Stimulated activated naive CD8-positive, alpha-beta T cell treated with anti-CD3 and anti-CD28 coated beads, Interleukin-15, amount 100 ng/mL, for 72 hours (primary cell): Measurements from ENCODE around the gene SYT15.
"Not testable (repeated sequence)": the region's sequence is repeated elsewhere in the genome, so short reads cannot be mapped to it uniquely, and the experiment has no call there.

ENCODE experiments used
- ATAC-seq: fragments of 150-1000 bp; cut with Tn5 transposase; 2 replicates; pipeline ENCODE4 v1.10.0; 2021; ENCODE audit warnings: mild to moderate bottlenecking, moderate library complexity
- DNase-seq, 2 donors: peaks; one replicate each; pipeline ENCODE4 v3.0.0; 2021 to 2022
- H3K27ac Mint-ChIP-seq, 2 donors: one replicate each; pipeline ENCODE4 v1.8.0; 2022; ENCODE audit warnings: mild to moderate bottlenecking in 2 of 2, mixed read lengths in 2 of 2, moderate library complexity in 2 of 2
- H3K27me3 Mint-ChIP-seq: one replicate; pipeline ENCODE4 v1.8.0; 2022; ENCODE audit warnings: mixed read lengths
- H3K4me1 Mint-ChIP-seq: one replicate; pipeline ENCODE4 v1.8.0; 2022; ENCODE audit warnings: mild to moderate bottlenecking, mixed read lengths
- H3K4me3 Mint-ChIP-seq, 2 donors: one replicate each; pipeline ENCODE4 v1.8.0; 2022; ENCODE audit warnings: mild to moderate bottlenecking in 2 of 2, mixed read lengths in 2 of 2, moderate library complexity in 1 of 2
- H3K9me3 Mint-ChIP-seq, 2 donors: one replicate each; pipeline ENCODE4 v1.8.0; 2022; ENCODE audit warnings: mixed read lengths in 2 of 2

Gene SYT15

DNA sequence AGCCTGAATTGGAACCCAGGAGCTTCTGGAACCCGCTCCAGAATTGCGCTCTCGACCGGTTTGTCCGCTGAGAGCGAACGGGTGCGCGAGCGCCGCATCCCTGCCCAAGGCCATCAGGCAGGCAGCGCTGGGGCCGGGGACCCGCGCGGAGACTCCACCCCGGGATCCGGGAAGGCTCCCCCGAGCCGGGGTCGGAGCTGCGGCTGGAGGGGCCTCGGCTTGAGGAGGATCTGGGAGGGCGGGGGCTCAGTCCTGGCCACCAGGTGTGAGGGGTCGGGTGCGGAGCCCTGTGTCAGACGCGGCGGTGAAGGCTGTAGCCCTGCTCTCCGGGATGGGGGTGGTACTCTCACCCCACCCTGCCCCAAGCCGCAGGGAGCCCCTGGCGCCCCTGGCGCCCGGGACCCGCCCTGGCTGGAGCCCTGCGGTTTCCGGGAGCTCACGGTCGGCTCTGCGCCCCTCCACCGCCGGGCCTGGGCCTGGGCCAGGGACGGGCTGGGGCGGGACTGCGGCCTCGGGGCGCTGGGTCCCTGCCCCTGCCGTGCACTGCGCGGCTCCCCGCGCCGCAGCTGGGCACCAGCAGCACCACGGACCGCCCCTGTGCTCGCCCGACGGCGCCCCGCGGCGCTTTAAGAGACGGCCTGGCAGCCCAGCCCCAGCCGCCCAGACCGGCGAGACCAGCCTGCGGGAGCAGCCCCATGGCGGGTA, at the start of gene SYT15:
Gene SYT15 (plus strand): TSS at position 655 of the 705 bp plus-strand sequence. CDS start 41 bp downstream, at position 696.
- H3K4me1 Mint-ChIP-seq, H3K27me3 Mint-ChIP-seq, H3K4me3 Mint-ChIP-seq, DNase-seq, H3K9me3 Mint-ChIP-seq, H3K27ac Mint-ChIP-seq: not testable (repeated sequence)
- peak; percentile 18 for ATAC-seq

DNA sequence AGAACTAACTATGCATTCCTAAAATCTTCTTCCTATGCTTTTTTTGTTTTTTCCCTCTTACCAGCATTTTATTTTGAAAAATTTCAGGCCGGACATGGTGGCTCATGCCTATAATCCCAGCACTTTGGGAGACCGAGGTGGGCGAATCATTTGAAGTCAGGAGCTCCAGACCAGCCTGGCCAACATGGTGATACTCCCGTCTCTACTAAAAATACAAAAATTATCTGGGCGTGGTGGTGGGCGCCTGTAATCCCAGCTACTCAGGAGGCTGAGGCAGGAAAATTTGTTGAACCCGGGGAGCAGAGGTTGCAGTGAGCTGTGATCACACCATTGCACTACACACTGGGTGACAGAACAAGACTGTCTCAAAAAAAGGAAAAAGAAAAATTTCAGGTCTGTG, 49.2 kb upstream of the SYT15 start:
- not testable (repeated sequence) for H3K4me1 Mint-ChIP-seq, ATAC-seq, H3K27ac Mint-ChIP-seq, DNase-seq, H3K27me3 Mint-ChIP-seq, H3K4me3 Mint-ChIP-seq, H3K9me3 Mint-ChIP-seq

DNA sequence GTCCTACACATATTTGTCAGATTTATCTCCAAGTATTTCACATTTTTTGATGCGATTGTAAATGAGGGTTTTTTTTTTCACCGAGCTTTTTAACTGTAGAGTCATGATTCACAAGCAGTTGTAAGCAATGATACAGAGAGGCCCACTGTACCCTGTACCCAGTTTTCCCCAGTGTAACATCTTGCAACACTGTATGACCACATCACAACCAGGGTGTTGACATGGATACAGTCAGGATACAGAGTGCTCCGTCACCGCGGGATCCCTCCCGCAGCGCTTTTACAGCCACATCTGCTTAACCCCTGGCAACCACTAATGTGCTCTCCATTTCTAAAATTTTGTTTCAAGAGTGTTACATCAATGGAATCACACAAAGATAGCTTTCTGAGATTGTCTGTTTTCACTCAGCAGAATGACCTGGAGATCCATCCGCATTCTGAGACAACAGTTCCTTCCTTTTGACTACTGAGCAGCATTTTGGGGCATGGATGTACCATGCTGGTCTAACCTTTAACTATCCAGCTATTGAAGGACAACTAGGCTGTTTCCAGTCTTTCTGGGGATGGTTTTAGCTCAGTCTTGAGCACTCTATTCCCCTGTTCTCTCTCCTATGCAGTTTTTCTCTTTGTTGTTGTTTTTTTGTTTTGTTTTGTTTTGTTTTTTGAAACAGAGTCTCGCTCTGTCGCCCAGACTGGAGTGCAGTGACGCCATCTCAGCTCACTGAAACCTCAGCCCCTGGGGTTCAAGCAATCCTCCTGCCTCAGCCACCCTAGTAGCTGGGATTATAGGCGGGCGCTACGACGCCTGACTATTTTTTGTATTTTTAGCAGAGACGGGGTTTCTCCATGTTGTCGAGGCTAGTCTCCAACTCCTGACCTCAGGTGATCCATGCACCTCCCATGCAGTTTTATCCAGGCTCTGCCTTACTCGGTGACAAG, 48.4 kb upstream of the SYT15 start:
- Mint-ChIP-seq H3K27ac (no peak overlapping the region), H3K4me1 (no peaks in the 10 kb centered on the region), H3K9me3 (no peaks in the 10 kb centered on the region), H3K27me3 (no peaks in the 10 kb centered on the region), H3K4me3 (no peak overlapping the region)
- DNase-seq, result no peak
- peak; percentile 13 for ATAC-seq

DNA sequence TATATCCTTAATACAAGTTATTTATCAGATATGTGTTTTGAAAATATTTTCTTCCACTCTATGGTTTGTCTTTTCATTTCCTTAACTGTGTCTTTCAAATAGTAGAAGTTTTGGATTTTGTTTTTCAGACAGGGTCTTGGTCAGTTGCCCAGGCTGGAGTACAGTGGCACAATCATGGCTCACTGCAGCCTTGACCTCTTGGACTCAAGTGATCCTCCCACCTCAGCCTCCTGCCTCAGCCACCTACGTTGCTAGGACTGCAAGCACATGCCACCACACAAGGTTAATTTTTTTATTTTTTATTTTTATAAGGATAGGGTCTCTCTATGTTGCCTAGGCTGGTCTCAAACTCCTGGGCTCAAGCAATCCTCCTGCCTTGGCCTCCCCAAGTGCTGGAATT, 46.7 kb upstream of the SYT15 start:
- not testable (repeated sequence) for ATAC-seq, H3K4me1 Mint-ChIP-seq, DNase-seq, H3K9me3 Mint-ChIP-seq, H3K27ac Mint-ChIP-seq, H3K4me3 Mint-ChIP-seq, H3K27me3 Mint-ChIP-seq

DNA sequence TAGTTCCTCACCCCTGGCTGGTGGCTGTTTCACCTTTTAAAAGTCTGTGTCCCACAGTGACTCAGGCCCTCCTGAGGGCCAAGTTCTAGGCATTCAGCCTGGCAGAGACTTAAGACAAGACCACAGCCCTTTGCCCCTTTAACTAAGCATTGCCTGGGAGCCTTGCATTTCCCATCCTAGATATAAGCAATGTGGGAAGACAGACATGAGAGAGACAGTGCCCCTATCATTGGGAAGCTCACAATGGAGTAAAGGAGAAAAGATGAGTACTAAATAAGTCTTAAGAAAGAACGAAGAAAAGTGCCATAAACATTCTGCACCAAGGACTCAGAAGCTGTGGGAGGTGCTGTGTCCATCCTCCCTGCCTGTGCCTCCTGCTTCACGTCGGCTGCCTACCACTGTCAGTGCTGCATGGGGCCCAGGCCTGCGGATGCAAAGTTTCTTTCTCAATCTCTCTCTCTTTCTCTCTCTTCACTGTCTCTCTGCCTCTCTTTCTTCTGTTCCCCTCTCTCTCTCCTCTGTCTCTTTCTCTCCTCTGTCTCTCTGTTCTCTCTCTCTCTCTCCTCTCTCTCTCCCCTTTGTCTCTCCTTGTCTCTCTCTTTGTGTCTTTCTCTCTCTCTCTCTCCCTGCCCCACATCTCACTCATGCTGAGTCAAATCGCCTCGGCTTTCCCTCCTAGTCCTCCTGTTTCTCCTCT, 44.0 kb upstream of the SYT15 start:
- H3K9me3 Mint-ChIP-seq, result no peaks in the 10 kb centered on the region
- DNase-seq (no peak), ATAC-seq (peak; percentile 36)
- H3K27me3 Mint-ChIP-seq, result peaks cover 33% of the 10 kb centered on the region
- no peak overlapping the region for H3K4me3 Mint-ChIP-seq
- no peak overlapping the region for H3K27ac Mint-ChIP-seq
- H3K4me1 Mint-ChIP-seq, result no peaks in the 10 kb centered on the region

DNA sequence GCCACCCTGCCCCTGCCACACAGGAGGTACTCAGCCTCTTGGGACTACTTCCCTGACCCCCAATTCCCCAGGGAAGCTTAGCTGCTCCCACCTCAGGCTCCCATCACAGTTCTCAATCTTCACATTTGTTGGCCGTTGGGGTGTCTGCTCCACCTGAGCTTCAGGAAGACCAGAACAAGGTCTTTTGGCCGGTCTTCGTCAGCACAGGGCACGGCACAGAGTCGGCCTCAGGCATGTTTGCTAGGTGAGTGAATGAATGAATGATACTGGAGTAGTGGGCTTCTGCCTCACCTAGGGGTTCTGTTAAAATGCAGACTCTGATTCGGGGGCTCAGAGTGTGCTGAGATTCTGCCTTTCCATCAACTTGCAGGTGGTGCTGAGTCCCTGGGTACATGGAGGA, 42.8 kb upstream of the SYT15 start:
- DNase-seq (no peak), ATAC-seq (no peak)
- peaks cover 9% of the 10 kb centered on the region for H3K4me1 Mint-ChIP-seq
- no peak overlapping the region for H3K4me3 Mint-ChIP-seq
- H3K9me3 Mint-ChIP-seq, result no peaks in the 10 kb centered on the region
- no peak overlapping the region for H3K27ac Mint-ChIP-seq
- peaks cover 45% of the 10 kb centered on the region for H3K27me3 Mint-ChIP-seq

- ATAC-seq (no peak), DNase-seq (no peak)
- H3K9me3 Mint-ChIP-seq, result no peaks in the 10 kb centered on the region
- H3K27ac Mint-ChIP-seq, result no peak overlapping the region
- H3K27me3 Mint-ChIP-seq, result peaks cover 50% of the 10 kb centered on the region
- peaks cover 9% of the 10 kb centered on the region for H3K4me1 Mint-ChIP-seq
- H3K4me3 Mint-ChIP-seq, result no peak overlapping the region
Observed at GRCh38 chr10:46536781-46537180, 42.1 kb upstream of the SYT15 start.

- Mint-ChIP-seq H3K4me3 (no peak overlapping the region), H3K27ac (no peak overlapping the region), H3K9me3 (no peaks in the 10 kb centered on the region), H3K27me3 (peaks cover 55% of the 10 kb centered on the region), H3K4me1 (peaks cover 9% of the 10 kb centered on the region)
- DNase-seq, result no peak
- no peak for ATAC-seq
Observed at GRCh38 chr10:46537309-46537708, 41.6 kb upstream of the SYT15 start.

- H3K27me3 Mint-ChIP-seq, result peaks cover 63% of the 10 kb centered on the region
- no peaks in the 10 kb centered on the region for H3K9me3 Mint-ChIP-seq
- DNase-seq (no peak), ATAC-seq (no peak)
- H3K4me1 Mint-ChIP-seq, result peaks cover 9% of the 10 kb centered on the region
- H3K4me3 Mint-ChIP-seq, result no peak overlapping the region
- H3K27ac Mint-ChIP-seq, result no peak overlapping the region
Observed at GRCh38 chr10:46538155-46538554, 40.8 kb upstream of the SYT15 start.

GRCh38 chr10:46538717-46539426, 40.1 kb upstream of the SYT15 start:
- ATAC-seq (no peak), DNase-seq (no peak)
- H3K9me3 Mint-ChIP-seq, result no peaks in the 10 kb centered on the region
- no peak overlapping the region for H3K27ac Mint-ChIP-seq
- H3K27me3 Mint-ChIP-seq, result peaks cover 69% of the 10 kb centered on the region
- peaks cover 9% of the 10 kb centered on the region for H3K4me1 Mint-ChIP-seq
- H3K4me3 Mint-ChIP-seq, result no peak overlapping the region

GRCh38 chr10:46539596-46540411, 39.1 kb upstream of the SYT15 start:
- no peak overlapping the region for H3K4me3 Mint-ChIP-seq
- H3K9me3 Mint-ChIP-seq, result no peaks in the 10 kb centered on the region
- peaks cover 9% of the 10 kb centered on the region for H3K4me1 Mint-ChIP-seq
- no peak for ATAC-seq
- DNase-seq, result no peak
- peaks cover 79% of the 10 kb centered on the region for H3K27me3 Mint-ChIP-seq
- no peak overlapping the region for H3K27ac Mint-ChIP-seq

DNA sequence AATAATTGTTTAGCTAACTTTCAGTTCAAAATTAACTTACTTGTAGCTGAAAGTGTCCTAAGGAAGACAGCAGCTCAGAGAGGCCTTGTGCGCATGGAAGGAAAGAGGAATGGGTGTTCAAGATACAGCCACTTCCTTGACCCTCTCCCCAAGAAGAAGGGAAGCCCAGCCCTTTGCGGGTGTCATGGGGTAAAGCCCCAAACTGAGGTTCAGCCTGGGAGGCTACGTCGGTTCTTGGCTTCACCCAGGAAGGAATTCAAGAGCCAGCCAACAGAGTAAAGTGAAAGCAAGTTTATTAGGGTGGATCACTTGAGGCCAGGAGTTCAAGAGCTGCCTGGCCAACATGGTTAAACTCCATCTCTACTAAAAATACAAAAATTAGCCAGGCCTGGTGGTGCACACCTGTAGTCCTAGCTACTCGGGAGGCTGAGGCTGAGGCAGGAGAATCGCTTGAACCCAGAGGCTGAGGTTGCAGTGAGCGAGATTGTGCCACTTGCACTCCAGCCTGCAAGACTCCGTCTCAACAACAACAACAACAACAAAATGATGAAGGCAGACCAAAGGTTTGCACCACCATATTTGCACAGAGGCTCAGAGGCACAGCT, 38.4 kb upstream of the SYT15 start:
- Mint-ChIP-seq H3K27me3 (peaks cover 80% of the 10 kb centered on the region), H3K4me3 (peak overlapping the region in 1 of 2 donors; percentile 34), H3K9me3 (no peaks in the 10 kb centered on the region), H3K27ac (no peak overlapping the region), H3K4me1 (peaks cover 9% of the 10 kb centered on the region)
- ATAC-seq, result no peak
- DNase-seq, result no peak

GRCh38 chr10:46541017-46541661, 37.8 kb upstream of the SYT15 start:
- Mint-ChIP-seq H3K9me3 (no peaks in the 10 kb centered on the region), H3K27ac (no peak overlapping the region), H3K4me3 (no peak overlapping the region), H3K4me1 (peaks cover 9% of the 10 kb centered on the region), H3K27me3 (peaks cover 80% of the 10 kb centered on the region)
- DNase-seq (no peak), ATAC-seq (peak; percentile 14)
